ENCODE data around the gene ACAA1.
A peak's percentile ranks its signal among the peaks of the same experiment; 100 is the strongest.
"Not testable (repeated sequence)": the region's sequence is repeated elsewhere in the genome, so short reads cannot be mapped to it uniquely, and the experiment has no call there.

ACAA1 gene

GRCh38 chr3:38136777-38137614 lies at the start of gene ACAA1:
Gene ACAA1 (minus strand): TSS chr3:38137127. CDS start chr3:38137035, 92 bp downstream.
- peak; percentile 96 for DNase-seq (ENCODE audit: low read depth)

- DNase-seq (ENCODE audit: low read depth): no peak
Observed at GRCh38 chr3:38177181-38177580, 40.3 kb upstream of the ACAA1 start.

GRCh38 chr3:38173834-38174418 lies 37.0 kb upstream of the ACAA1 start:
- no peak for DNase-seq (ENCODE audit: low read depth)

GRCh38 chr3:38171622-38172021 lies 34.7 kb upstream of the ACAA1 start:
- no peak for DNase-seq (ENCODE audit: low read depth)

- no peak for DNase-seq (ENCODE audit: low read depth)
Observed at GRCh38 chr3:38170722-38171121, 33.8 kb upstream of the ACAA1 start.

- no peak for DNase-seq (ENCODE audit: low read depth)
Observed at GRCh38 chr3:38169027-38169317, 32.0 kb upstream of the ACAA1 start.

- DNase-seq (ENCODE audit: low read depth): no peak
Observed at GRCh38 chr3:38168151-38169026, 31.5 kb upstream of the ACAA1 start.

GRCh38 chr3:38167591-38167990 lies 30.7 kb upstream of the ACAA1 start:
- DNase-seq (ENCODE audit: low read depth): no peak

GRCh38 chr3:38165722-38166387 lies 28.9 kb upstream of the ACAA1 start:
- DNase-seq (ENCODE audit: low read depth): no peak

GRCh38 chr3:38164952-38165721 lies 28.2 kb upstream of the ACAA1 start, which contains the start of gene OXSR1:
Gene OXSR1 (plus strand): TSS chr3:38165537. CDS start chr3:38165877, 340 bp downstream.
- peak; percentile 93 for DNase-seq (ENCODE audit: low read depth)

- DNase-seq (ENCODE audit: low read depth): no peak
Observed at GRCh38 chr3:38164643-38164951, 27.7 kb upstream of the ACAA1 start.

- no peak for DNase-seq (ENCODE audit: low read depth)
Observed at GRCh38 chr3:38163841-38164642, 27.1 kb upstream of the ACAA1 start.

GRCh38 chr3:38163117-38163840 lies 26.4 kb upstream of the ACAA1 start:
- no peak for DNase-seq (ENCODE audit: low read depth)

GRCh38 chr3:38160704-38161103 lies 23.8 kb upstream of the ACAA1 start:
- not testable (repeated sequence) for DNase-seq (ENCODE audit: low read depth)

GRCh38 chr3:38158472-38158871 lies 21.5 kb upstream of the ACAA1 start:
- DNase-seq (ENCODE audit: low read depth): no peak

GRCh38 chr3:38157595-38157994 lies 20.7 kb upstream of the ACAA1 start:
- no peak for DNase-seq (ENCODE audit: low read depth)

- DNase-seq (ENCODE audit: low read depth): no peak
Observed at GRCh38 chr3:38157117-38157516, 20.2 kb upstream of the ACAA1 start.

- DNase-seq (ENCODE audit: low read depth): no peak
Observed at GRCh38 chr3:38155825-38156224, 18.9 kb upstream of the ACAA1 start.

- no peak for DNase-seq (ENCODE audit: low read depth)
Observed at GRCh38 chr3:38154625-38155255, 17.8 kb upstream of the ACAA1 start.

Measured in stimulated activated CD8-positive, alpha-beta memory T cell treated with anti-CD3 and anti-CD28 coated beads, Interleukin-7, amount 100 ng/mL, for 24 hours (primary cell).